Spleen (tissue), 7 donors: ENCODE data around the gene PHAX.

ENCODE experiments used
- CTCF ChIP-seq, 11 experiments: fragments of 200-600 bp in 7 of 11; fragments of 450-650 bp in 4 of 11; sonication (generic) in 4 of 11; IDR thresholded peaks in 8 of 11; conservative IDR thresholded peaks in 3 of 11; 1 replicate in 7 of 11; 2 replicates in 4 of 11; pipeline versions ENCODE4 v1.4.0 to v1.8.0; 2016 to 2021; ENCODE audit warnings: antibody characterized with exemption in 11 of 11, inconsistent platforms in 4 of 11, mild to moderate bottlenecking in 1 of 11
- POLR2AphosphoS5 ChIP-seq, 3 donors: sonication (generic); formaldehyde crosslinking; IDR thresholded peaks; one replicate each; pipeline ENCODE4 v1.5.1; 2017; ENCODE audit warnings: antibody characterized with exemption in 3 of 3
- donor health status: DM: no; HTN: no; CAD: no; lungs with moderate emphysema.
- donor health status: DM: no; HTN: no; CAD: no.
- donor health status: DM: no; HTN: no; CAD: no.

- TF ChIP-seq CTCF (IDR thresholded peaks at IDR 0.05 in 8 of 11, conservative IDR thresholded peaks at IDR 0.05 in 3 of 11) (no peak), POLR2AphosphoS5 (IDR thresholded peaks at IDR 0.05) (no peak)
These were observed 1.2 kb upstream of the PHAX start for GRCh38 chr5:126599499-126599898.
